22Rv1 (cell line): ENCODE results near the gene DYNC2H1.

Experiments used
- ZFX ChIP-seq: fragments of 450-650 bp; IDR thresholded peaks from 2 replicates; pipeline ENCODE4 v1.6.1; 2017; ENCODE audit warnings: antibody characterized with exemption, borderline replicate concordance
- TF ChIP-seq, protein P1 (sequence below): fragments of 450-650 bp; IDR thresholded peaks from 2 replicates; pipeline ENCODE4 v1.5.1; 2017; ENCODE audit warnings: mild to moderate bottlenecking

DNA sequence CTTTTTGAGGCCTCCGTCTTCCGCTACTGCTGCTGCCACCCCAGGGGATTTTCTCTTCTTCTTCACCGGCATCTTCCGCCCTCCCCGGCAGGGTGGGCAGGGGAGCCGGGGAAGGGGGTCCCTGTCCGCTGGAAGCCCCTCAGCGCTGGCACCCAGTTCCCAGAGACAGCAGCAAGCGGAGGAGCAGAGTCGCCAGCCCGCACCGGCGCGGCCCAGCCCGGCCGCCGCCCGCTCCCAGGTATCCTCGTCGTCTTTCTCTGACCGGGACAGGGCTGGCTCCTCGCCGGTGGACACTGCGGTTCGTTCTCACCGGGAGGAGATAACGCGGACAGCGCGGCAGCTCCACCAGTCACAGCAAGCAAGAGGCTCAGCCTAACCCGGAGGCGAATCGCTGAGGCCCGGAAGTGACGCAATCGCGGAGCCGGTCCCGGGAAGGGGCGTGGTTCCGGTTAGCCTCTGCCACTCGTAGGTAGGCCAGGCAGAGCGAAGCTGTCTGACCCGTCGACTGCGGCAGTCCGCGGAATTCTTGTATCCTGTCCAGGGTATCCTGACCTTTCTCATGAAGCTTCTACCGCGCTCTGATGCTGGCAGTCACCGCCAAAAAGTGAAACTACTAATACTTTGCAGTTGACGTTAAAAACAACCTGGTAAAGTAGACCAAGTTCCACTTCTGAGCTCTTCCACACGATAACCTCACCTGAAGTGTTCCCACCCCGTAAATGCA lies 17.3 kb upstream of the DYNC2H1 start, which contains the start of gene DCUN1D5:
- TF ChIP-seq, protein P1, sequence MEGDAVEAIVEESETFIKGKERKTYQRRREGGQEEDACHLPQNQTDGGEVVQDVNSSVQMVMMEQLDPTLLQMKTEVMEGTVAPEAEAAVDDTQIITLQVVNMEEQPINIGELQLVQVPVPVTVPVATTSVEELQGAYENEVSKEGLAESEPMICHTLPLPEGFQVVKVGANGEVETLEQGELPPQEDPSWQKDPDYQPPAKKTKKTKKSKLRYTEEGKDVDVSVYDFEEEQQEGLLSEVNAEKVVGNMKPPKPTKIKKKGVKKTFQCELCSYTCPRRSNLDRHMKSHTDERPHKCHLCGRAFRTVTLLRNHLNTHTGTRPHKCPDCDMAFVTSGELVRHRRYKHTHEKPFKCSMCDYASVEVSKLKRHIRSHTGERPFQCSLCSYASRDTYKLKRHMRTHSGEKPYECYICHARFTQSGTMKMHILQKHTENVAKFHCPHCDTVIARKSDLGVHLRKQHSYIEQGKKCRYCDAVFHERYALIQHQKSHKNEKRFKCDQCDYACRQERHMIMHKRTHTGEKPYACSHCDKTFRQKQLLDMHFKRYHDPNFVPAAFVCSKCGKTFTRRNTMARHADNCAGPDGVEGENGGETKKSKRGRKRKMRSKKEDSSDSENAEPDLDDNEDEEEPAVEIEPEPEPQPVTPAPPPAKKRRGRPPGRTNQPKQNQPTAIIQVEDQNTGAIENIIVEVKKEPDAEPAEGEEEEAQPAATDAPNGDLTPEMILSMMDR = no peak
- no peak for TF ChIP-seq ZFX
